Neural progenitor cell (in vitro differentiated cells): ENCODE results near the gene SLX4. TPM values are rescaled to one million over a fixed set of nuclear protein-coding genes. Genes with fewer than 3 reads are reported as not detected.

Experiments used
- DNase-seq: peaks from one replicate; pipeline ENCODE4 v3.0.0-alpha.2; 2016; ENCODE audit warnings: low spot score
- H2AFZ ChIP-seq: fragments of 200-600 bp; sonication (generic); replicated peaks from 2 replicates; pipeline ENCODE4 v1.6.1; 2016; ENCODE audit warnings: antibody characterized with exemption
- H3F3A ChIP-seq: fragments of 200-600 bp; sonication (generic); 2 replicates; pipeline ENCODE4 v1.6.1; 2016; ENCODE audit warnings: antibody characterized with exemption, low read depth
- H3K27ac ChIP-seq: fragments of 200-600 bp; sonication (generic); 2 replicates; pipeline ENCODE4 v1.5.1; 2016; ENCODE audit warnings: mild to moderate bottlenecking
- H3K27me3 ChIP-seq: fragments of 200-600 bp; sonication (generic); 2 replicates; pipeline ENCODE4 v1.6.1; 2016; ENCODE audit warnings: mild to moderate bottlenecking, moderate library complexity
- H3K36me3 ChIP-seq: fragments of 200-600 bp; sonication (generic); 2 replicates; pipeline ENCODE4 v1.5.1; 2016
- H3K4me1 ChIP-seq: fragments of 200-600 bp; sonication (generic); 2 replicates; pipeline ENCODE4 v1.6.1; 2016; ENCODE audit warnings: mixed run types
- H3K4me2 ChIP-seq: fragments of 200-600 bp; sonication (generic); 2 replicates; pipeline ENCODE4 v1.6.1; 2016
- H3K4me3 ChIP-seq: fragments of 200-600 bp; sonication (generic); 2 replicates; pipeline ENCODE4 v1.5.1; 2016
- H3K79me2 ChIP-seq: fragments of 200-600 bp; sonication (generic); 2 replicates; pipeline ENCODE4 v1.6.1; 2016; ENCODE audit warnings: low read depth
- H3K9ac ChIP-seq: fragments of 200-600 bp; sonication (generic); 2 replicates; pipeline ENCODE4 v1.6.1; 2016
- H3K9me3 ChIP-seq: fragments of 200-600 bp; sonication (generic); 2 replicates; pipeline ENCODE4 v1.5.1; 2016; ENCODE audit warnings: low read depth
- H4K20me1 ChIP-seq: fragments of 200-600 bp; sonication (generic); 2 replicates; pipeline ENCODE4 v1.6.1; 2016; ENCODE audit warnings: low read depth
- H3K27ac Mint-ChIP-seq: 3 replicates; pipeline ENCODE4 v1.8.0; 2021; ENCODE audit warnings: mixed read lengths
- H3K27me3 Mint-ChIP-seq: 2 replicates; pipeline ENCODE4 v1.8.0; 2022; ENCODE audit warnings: low read depth, mild to moderate bottlenecking, inconsistent platforms, moderate library complexity, mixed read lengths; ENCODE audit not compliant: insufficient read depth
- H3K36me3 Mint-ChIP-seq: 3 replicates; pipeline ENCODE4 v1.8.0; 2021; ENCODE audit warnings: mixed read lengths
- H3K4me1 Mint-ChIP-seq: 3 replicates; pipeline ENCODE4 v1.8.0; 2021; ENCODE audit warnings: mixed read lengths
- H3K4me3 Mint-ChIP-seq: 3 replicates; pipeline ENCODE4 v1.8.0; 2021; ENCODE audit warnings: mild to moderate bottlenecking, moderate library complexity, mixed read lengths
- H3K9me3 Mint-ChIP-seq: 3 replicates; pipeline ENCODE4 v1.8.0; 2020; ENCODE audit warnings: mixed read lengths
- CTCF ChIP-seq: fragments of 200-600 bp; sonication (generic); IDR thresholded peaks from 2 replicates; pipeline ENCODE4 v1.5.1; 2017; ENCODE audit warnings: antibody characterized with exemption, mild to moderate bottlenecking
- EZH2 ChIP-seq: fragments of 200-600 bp; sonication (generic); IDR thresholded peaks from 2 replicates; pipeline ENCODE4 v1.6.1; 2017; ENCODE audit warnings: antibody characterized with exemption, mild to moderate bottlenecking, moderate library complexity
- EZH2phosphoT487 ChIP-seq: fragments of 200-600 bp; sonication (generic); IDR thresholded peaks from 2 replicates; pipeline ENCODE4 v1.6.1; 2017; ENCODE audit warnings: antibody characterized with exemption
- total RNA-seq: library from RNA; depleted of rRNA; stranded (reverse); fragments of >200 nt; gene quantifications from 2 replicates; pipeline ENCODE4 v1.2.3, GENCODE V29; 2015; ENCODE audit warnings: low replicate concordance

Gene SLX4
- total RNA-seq, 1 donor from 2014 or later = 7.7 TPM

GRCh38 chr16:3625911-3626732 lies 14.7 kb upstream of the SLX4 start:
- H3K4me1 ChIP-seq = no peaks in the 10 kb centered on the region
- Mint-ChIP-seq H3K36me3 (peaks cover 3% of the 10 kb centered on the region), H3K9me3 (no peaks in the 10 kb centered on the region), H3K27ac (no peak overlapping the region), H3K4me1 (no peaks in the 10 kb centered on the region), H3K4me3 (no peak overlapping the region), H3K27me3 (peaks cover 3% of the 10 kb centered on the region)
- H3K27ac ChIP-seq = no peak overlapping the region
- peaks cover 13% of the 10 kb centered on the region for H4K20me1 ChIP-seq
- H3K9ac ChIP-seq = no peak overlapping the region
- H3K9me3 ChIP-seq = no peaks in the 10 kb centered on the region
- no peak for TF ChIP-seq EZH2
- no peak for TF ChIP-seq CTCF
- no peak for TF ChIP-seq EZH2phosphoT487
- no peaks in the 10 kb centered on the region for H3K36me3 ChIP-seq
- no peaks in the 10 kb centered on the region for H3F3A ChIP-seq
- no peak for DNase-seq
- H3K4me2 ChIP-seq = no peak overlapping the region
- H3K79me2 ChIP-seq = peaks cover 5% of the 10 kb centered on the region
- no peaks in the 10 kb centered on the region for H3K27me3 ChIP-seq
- H3K4me3 ChIP-seq = no peak overlapping the region
- no peak overlapping the region for H2AFZ ChIP-seq

GRCh38 chr16:3625331-3625730 lies 13.9 kb upstream of the SLX4 start:
- H3K27me3 Mint-ChIP-seq = peaks cover 3% of the 10 kb centered on the region
- DNase-seq = no peak
- peaks cover 3% of the 10 kb centered on the region for H3K36me3 Mint-ChIP-seq
- H2AFZ ChIP-seq = no peak overlapping the region
- no peaks in the 10 kb centered on the region for H3K27me3 ChIP-seq
- H3K4me3 ChIP-seq = no peak overlapping the region
- H3K27ac Mint-ChIP-seq = no peak overlapping the region
- H3K9ac ChIP-seq = no peak overlapping the region
- no peak overlapping the region for H3K27ac ChIP-seq
- H3K9me3 Mint-ChIP-seq = no peaks in the 10 kb centered on the region
- H3K4me1 Mint-ChIP-seq = no peaks in the 10 kb centered on the region
- no peak overlapping the region for H3K4me3 Mint-ChIP-seq
- H3F3A ChIP-seq = no peaks in the 10 kb centered on the region
- H3K9me3 ChIP-seq = no peaks in the 10 kb centered on the region
- TF ChIP-seq EZH2 (no peak), EZH2phosphoT487 (no peak), CTCF (no peak)
- peaks cover 5% of the 10 kb centered on the region for H3K79me2 ChIP-seq
- H4K20me1 ChIP-seq = peaks cover 13% of the 10 kb centered on the region
- no peaks in the 10 kb centered on the region for H3K36me3 ChIP-seq
- no peak overlapping the region for H3K4me2 ChIP-seq
- no peaks in the 10 kb centered on the region for H3K4me1 ChIP-seq

- Histone ChIP-seq H3K4me1 (no peaks in the 10 kb centered on the region), H3K27me3 (no peaks in the 10 kb centered on the region), H3F3A (no peaks in the 10 kb centered on the region), H3K4me2 (no peak overlapping the region), H3K27ac (no peak overlapping the region), H3K36me3 (no peaks in the 10 kb centered on the region), H2AFZ (no peak overlapping the region), H3K4me3 (no peak overlapping the region), H3K9ac (no peak overlapping the region), H3K9me3 (no peaks in the 10 kb centered on the region), H4K20me1 (peaks cover 10% of the 10 kb centered on the region), H3K79me2 (peaks cover 16% of the 10 kb centered on the region)
- H3K36me3 Mint-ChIP-seq = no peaks in the 10 kb centered on the region
- H3K4me3 Mint-ChIP-seq = no peak overlapping the region
- no peak overlapping the region for H3K27ac Mint-ChIP-seq
- no peak for TF ChIP-seq CTCF
- no peak for TF ChIP-seq EZH2
- TF ChIP-seq EZH2phosphoT487 = no peak
- H3K9me3 Mint-ChIP-seq = no peaks in the 10 kb centered on the region
- DNase-seq = no peak
- H3K4me1 Mint-ChIP-seq = no peaks in the 10 kb centered on the region
- peaks cover 3% of the 10 kb centered on the region for H3K27me3 Mint-ChIP-seq
Measured at GRCh38 chr16:3623642-3624041, 12.2 kb upstream of the SLX4 start.
